ENCODE results near the gene AMPD2.

AMPD2 gene

GRCh38 chr1:109622137-109622892 lies 2.7 kb downstream of the AMPD2 start:
- Mint-ChIP-seq H3K9me3 (no peaks in the 10 kb centered on the region), H3K4me3 (peak overlapping the region; percentile 96), H3K27ac (peak overlapping the region; percentile 13), H3K27me3 (no peaks in the 10 kb centered on the region), H3K36me3 (peaks cover 18% of the 10 kb centered on the region), H3K4me1 (peaks cover 66% of the 10 kb centered on the region)
- CTCF ChIA-PET: interaction anchor here (1.2 to 3.7 kb wide), 2 partner anchors 8 to 18 kb away, joined by 4 to 34 read pairs; no protein-coding TSS in a partner anchor
- peak; percentile 19 for DNase-seq

- Mint-ChIP-seq H3K4me1 (peaks cover 62% of the 10 kb centered on the region), H3K27me3 (no peaks in the 10 kb centered on the region), H3K27ac (no peak overlapping the region), H3K36me3 (peaks cover 23% of the 10 kb centered on the region), H3K4me3 (peak overlapping the region; percentile 96), H3K9me3 (no peaks in the 10 kb centered on the region)
- CTCF ChIA-PET: interaction anchor here (3.7 kb wide), 1 partner anchor 18 kb away, joined by 34 read pairs; no protein-coding TSS in a partner anchor
- peak; percentile 21 for DNase-seq
Measured at GRCh38 chr1:109622895-109623294, 3.3 kb downstream of the AMPD2 start.

DNA sequence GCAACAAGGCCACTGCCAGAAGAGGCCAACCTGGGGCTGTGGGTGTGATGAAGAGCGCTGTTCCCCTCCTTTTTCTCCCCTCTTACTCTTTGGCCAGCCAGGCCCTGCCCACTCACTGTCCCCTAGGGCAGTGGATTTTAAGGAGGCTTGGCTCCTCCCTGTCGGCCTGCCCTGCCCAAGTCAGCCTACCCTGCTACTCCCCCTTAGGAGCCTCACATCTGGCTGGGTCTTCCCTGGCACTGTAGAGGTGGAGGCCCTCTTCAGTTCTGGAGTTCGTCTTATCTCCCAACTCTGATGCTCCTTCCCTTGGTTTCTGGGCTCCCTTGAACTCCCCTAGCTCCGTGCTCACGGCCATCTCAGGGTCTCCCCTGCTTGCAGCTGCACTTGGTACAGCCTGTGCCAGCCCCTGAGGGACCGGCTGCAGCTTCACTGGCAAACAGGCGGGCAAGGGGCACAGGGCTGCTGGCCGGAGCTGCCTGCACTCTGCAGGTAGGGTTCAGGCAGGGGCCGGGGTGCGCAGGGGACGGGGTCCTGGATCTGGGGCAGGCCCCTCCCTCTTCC lies 4.0 kb downstream of the AMPD2 start:
- Mint-ChIP-seq H3K4me1 (peaks cover 58% of the 10 kb centered on the region), H3K36me3 (peaks cover 27% of the 10 kb centered on the region), H3K4me3 (peak overlapping the region; percentile 65), H3K27me3 (no peaks in the 10 kb centered on the region), H3K27ac (peak overlapping the region; percentile 85), H3K9me3 (no peaks in the 10 kb centered on the region)
- DNase-seq: peak; percentile 24
- CTCF ChIA-PET: interaction anchor here (0.7 to 3.7 kb wide), 7 partner anchors 17 to 361 kb away, joined by 3 to 34 read pairs (median 4); partner anchors contain the start of genes AHCYL1 and GNAI3

DNA sequence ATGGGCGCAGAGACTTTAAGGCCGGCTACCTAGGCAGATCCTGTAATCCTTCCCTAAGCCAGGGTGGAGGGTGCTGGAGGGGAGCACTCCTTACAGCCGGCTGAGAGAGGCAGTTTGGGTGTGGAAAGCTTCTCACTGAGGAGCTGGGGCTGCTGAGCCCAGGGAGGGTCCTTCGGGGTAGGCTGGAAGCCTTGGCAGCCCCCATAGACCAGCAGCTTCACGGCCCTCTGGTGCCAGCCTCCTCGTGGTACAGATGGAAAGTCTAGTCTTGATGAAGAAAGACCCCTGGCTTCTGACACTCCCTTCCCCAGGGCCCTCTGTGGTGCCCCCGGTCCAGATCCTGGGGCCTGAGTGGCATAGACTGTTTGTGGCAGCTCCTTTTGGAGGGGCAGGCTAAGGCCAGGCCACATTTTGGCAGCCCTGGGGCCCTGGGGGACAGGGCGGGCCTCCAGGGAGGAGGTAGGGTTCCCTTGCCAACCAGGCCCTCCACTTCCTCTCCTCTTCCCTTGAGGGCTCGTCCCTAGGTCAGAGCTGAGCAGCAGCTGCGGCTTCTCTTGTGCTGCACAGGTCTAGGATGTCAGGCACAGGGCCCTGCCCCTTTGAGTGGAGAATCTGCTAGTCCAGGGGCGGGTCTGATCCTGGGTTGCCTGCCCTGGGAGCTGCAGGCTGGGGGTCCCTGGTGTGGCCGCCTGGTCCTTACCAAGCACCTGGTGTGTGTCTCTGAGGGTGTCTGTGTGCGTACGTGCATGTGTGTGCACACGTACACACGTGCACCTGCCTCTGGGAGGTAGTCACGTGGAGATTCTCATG lies 4.8 kb downstream of the AMPD2 start:
- no peaks in the 10 kb centered on the region for H3K9me3 Mint-ChIP-seq
- CTCF ChIA-PET: interaction anchor here (0.7 to 3.7 kb wide), 7 partner anchors 16 to 360 kb away, joined by 3 to 34 read pairs (median 4); partner anchors contain the start of genes AHCYL1 and GNAI3
- peaks cover 30% of the 10 kb centered on the region for H3K36me3 Mint-ChIP-seq
- H3K27me3 Mint-ChIP-seq: no peaks in the 10 kb centered on the region
- H3K27ac Mint-ChIP-seq: peak overlapping the region; percentile 80
- peaks cover 51% of the 10 kb centered on the region for H3K4me1 Mint-ChIP-seq
- peak overlapping the region; percentile 52 for H3K4me3 Mint-ChIP-seq
- peak; percentile 56 for DNase-seq

DNA sequence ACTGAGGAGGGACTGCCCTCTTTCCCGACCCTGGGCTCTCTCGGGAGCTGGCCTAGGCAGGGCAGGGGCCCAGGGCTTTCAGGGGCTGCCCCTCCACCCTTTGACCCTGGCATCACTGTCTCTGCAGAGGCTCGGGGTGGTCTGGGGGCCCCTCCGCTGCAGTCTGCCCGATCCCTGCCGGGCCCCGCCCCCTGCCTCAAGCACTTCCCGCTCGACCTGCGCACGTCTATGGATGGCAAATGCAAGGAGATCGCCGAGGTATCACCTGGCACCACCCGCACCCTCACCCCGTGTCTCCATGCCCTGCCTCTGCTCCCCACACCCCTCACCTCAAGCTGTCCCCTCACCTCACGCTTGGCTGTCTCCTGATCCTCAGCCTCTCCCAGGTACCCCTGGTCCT lies 5.5 kb downstream of the AMPD2 start:
- H3K4me1 Mint-ChIP-seq: peaks cover 49% of the 10 kb centered on the region
- H3K36me3 Mint-ChIP-seq: peaks cover 37% of the 10 kb centered on the region
- no peaks in the 10 kb centered on the region for H3K27me3 Mint-ChIP-seq
- H3K9me3 Mint-ChIP-seq: no peaks in the 10 kb centered on the region
- no peak overlapping the region for H3K4me3 Mint-ChIP-seq
- H3K27ac Mint-ChIP-seq: no peak overlapping the region
- DNase-seq: no peak
- CTCF ChIA-PET: interaction anchor here (0.6 to 3.7 kb wide), 4 partner anchors 15 to 1590 kb away, joined by 3 to 34 read pairs (median 10); no protein-coding TSS in a partner anchor

DNA sequence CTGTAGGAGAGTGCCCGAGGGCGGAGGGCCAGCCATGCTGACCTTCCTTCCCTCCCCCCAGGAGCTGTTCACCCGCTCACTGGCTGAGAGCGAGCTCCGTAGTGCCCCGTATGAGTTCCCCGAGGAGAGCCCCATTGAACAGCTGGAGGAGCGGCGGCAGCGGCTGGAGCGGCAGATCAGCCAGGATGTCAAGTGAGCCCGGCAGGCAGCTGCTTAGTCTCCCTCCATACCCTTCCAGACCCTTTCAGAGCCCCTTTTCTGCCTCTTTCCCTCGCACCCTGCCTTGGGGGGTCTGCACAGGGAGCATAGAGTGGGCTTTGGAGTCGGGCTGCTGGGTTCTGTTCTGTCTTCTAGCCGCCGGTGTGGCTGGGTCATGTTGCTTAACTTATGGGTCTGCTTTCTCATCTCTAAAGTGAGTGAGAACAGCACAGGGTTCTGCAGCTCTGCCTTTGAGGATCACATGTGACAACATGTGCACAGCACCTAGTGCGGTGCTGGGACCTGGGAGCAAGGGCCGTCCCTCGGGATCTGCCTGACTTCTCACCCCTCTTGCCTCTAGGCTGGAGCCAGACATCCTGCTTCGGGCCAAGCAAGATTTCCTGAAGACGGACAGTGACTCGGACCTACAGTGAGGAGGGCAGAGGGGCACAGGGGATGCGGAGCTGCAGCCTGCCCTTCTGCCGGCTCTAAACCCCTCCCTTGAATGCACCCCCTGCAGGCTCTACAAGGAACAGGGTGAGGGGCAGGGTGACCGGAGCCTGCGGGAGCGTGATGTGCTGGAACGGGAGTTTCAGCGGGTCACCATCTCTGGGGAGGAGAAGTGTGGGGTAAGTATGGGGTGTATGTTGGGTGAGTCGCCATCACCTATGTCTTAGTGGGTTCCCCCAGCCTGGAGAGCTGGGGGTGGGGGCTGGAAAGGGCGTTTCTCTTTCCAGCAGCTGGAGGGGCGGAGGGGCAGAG lies 6.2 kb downstream of the AMPD2 start:
- Mint-ChIP-seq H3K4me3 (no peak overlapping the region), H3K36me3 (peaks cover 37% of the 10 kb centered on the region), H3K27ac (peak overlapping the region; percentile 24), H3K9me3 (no peaks in the 10 kb centered on the region), H3K4me1 (peaks cover 48% of the 10 kb centered on the region), H3K27me3 (no peaks in the 10 kb centered on the region)
- CTCF ChIA-PET: interaction anchor here (0.6 to 1.9 kb wide), 5 partner anchors 10 to 1589 kb away, joined by 3 to 12 read pairs (median 4); no protein-coding TSS in a partner anchor
- no peak for DNase-seq

DNA sequence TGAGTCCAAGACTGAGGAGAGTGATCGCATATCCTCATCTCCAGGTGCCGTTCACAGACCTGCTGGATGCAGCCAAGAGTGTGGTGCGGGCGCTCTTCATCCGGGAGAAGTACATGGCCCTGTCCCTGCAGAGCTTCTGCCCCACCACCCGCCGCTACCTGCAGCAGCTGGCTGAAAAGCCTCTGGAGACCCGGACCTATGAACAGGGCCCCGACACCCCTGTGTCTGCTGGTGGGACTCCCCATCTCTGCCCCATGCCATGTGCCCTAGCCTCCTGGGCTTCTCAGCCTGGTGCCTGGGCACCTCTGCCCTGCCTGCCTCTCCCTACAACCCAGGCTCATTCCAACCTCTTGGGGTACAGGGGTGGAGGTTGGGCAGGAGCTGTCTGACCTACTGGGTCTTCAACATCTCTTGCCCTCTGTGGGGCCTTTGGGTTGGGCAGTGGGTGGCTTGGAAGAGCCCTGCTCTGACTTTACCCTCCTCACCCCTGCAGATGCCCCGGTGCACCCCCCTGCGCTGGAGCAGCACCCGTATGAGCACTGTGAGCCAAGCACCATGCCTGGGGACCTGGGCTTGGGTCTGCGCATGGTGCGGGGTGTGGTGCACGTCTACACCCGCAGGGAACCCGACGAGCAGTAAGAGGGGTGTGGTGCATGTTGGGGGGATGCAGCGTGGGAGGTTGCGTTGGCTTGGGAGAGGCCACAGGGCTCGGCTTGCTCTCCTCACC lies 7.2 kb downstream of the AMPD2 start:
- CTCF ChIA-PET: interaction anchor here (1.3 to 8.3 kb wide), 4 partner anchors 13 to 358 kb away, joined by 3 to 103 read pairs (median 4); partner anchors contain the start of genes AHCYL1 and GPR61
- Mint-ChIP-seq H3K9me3 (no peaks in the 10 kb centered on the region), H3K4me1 (peaks cover 43% of the 10 kb centered on the region), H3K27me3 (no peaks in the 10 kb centered on the region), H3K4me3 (no peak overlapping the region), H3K36me3 (peaks cover 41% of the 10 kb centered on the region), H3K27ac (no peak overlapping the region)
- DNase-seq: no peak

GRCh38 chr1:109627692-109628399 lies 8.2 kb downstream of the AMPD2 start:
- Mint-ChIP-seq H3K27ac (no peak overlapping the region), H3K9me3 (no peaks in the 10 kb centered on the region), H3K36me3 (peaks cover 41% of the 10 kb centered on the region), H3K27me3 (no peaks in the 10 kb centered on the region), H3K4me3 (no peak overlapping the region), H3K4me1 (peaks cover 33% of the 10 kb centered on the region)
- no peak for DNase-seq
- CTCF ChIA-PET: interaction anchor here (1.4 to 8.3 kb wide), 4 partner anchors 12 to 357 kb away, joined by 3 to 103 read pairs (median 22); partner anchors contain the start of genes AHCYL1 and GPR61

GRCh38 chr1:109628540-109629321 lies 9.1 kb downstream of the AMPD2 start:
- CTCF ChIA-PET: interaction anchor here (1.2 to 8.3 kb wide), 4 partner anchors 11 to 94 kb away, joined by 3 to 103 read pairs (median 22); partner anchors contain the start of gene GPR61
- H3K27me3 Mint-ChIP-seq: no peaks in the 10 kb centered on the region
- no peak for DNase-seq
- H3K36me3 Mint-ChIP-seq: peaks cover 39% of the 10 kb centered on the region
- peaks cover 24% of the 10 kb centered on the region for H3K4me1 Mint-ChIP-seq
- no peak overlapping the region for H3K4me3 Mint-ChIP-seq
- no peak overlapping the region for H3K27ac Mint-ChIP-seq
- H3K9me3 Mint-ChIP-seq: no peaks in the 10 kb centered on the region

GRCh38 chr1:109629372-109630030 lies 9.9 kb downstream of the AMPD2 start:
- Mint-ChIP-seq H3K36me3 (peaks cover 38% of the 10 kb centered on the region), H3K27ac (no peak overlapping the region), H3K27me3 (no peaks in the 10 kb centered on the region), H3K9me3 (no peaks in the 10 kb centered on the region), H3K4me3 (no peak overlapping the region), H3K4me1 (peaks cover 21% of the 10 kb centered on the region)
- no peak for DNase-seq
- CTCF ChIA-PET: interaction anchor here (1.0 to 8.3 kb wide), 8 partner anchors 7 to 94 kb away, joined by 3 to 103 read pairs (median 5); partner anchors contain the start of genes GNAI3 and GPR61

All from activated naive CD4-positive, alpha-beta T cell treated with anti-CD3 and anti-CD28 coated beads, Interleukin-2, amount 10 ng/mL, durations not matched to agents 7 days and 5 days (primary cell).